ENCODE results near the gene XIAP. TPM values are rescaled to one million over a fixed set of nuclear protein-coding genes. Genes with fewer than 3 reads are reported as not detected.
"Not testable (repeated sequence)": the region's sequence is repeated elsewhere in the genome, so short reads cannot be mapped to it uniquely, and the experiment has no call there.

The XIAP gene
- total and polyA plus RNA-seq, 12 donors: 7.3 to 34.6 (median 27.8) TPM

GRCh38 chrX:123847056-123847455 is 12.8 kb upstream of the XIAP start:
- intact Hi-C loops (cut with DNase I): no loop called here
- H3K27me3 ChIP-seq: no peaks in the 10 kb centered on the region
- WGBS, 2 donors: 86 to 89% methylated on average over 2 of the region's 2 CpGs
- ATAC-seq (no peak), DNase-seq (no peak)
- no peaks in the 10 kb centered on the region for H3K36me3 ChIP-seq
- H3K4me3 ChIP-seq: no peak overlapping the region
- H3K27ac ChIP-seq: no peak overlapping the region
- H3K4me1 ChIP-seq: no peaks in the 10 kb centered on the region
- TF ChIP-seq CTCF (IDR thresholded peaks at IDR 0.05): no peak
- H3K9me3 ChIP-seq: no peaks in the 10 kb centered on the region

DNA sequence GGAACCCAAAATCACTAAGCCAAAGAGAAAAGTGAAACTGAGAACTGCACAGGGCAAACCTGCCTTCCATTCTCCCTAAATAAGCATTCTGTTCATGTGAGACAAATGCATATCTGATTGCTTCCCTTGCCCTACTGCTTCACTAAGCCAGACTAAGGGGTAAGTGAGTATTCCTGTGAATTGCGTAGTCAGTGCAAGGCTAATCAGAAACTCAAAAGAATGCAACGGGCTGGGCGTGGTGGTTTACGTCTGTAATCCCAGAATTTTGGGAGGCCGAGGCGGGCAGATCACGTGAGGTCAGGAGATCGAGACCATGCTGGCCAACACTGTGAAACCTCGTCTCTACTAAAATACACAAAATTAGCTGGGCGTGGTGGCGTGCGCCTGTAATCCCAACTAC is 10.8 kb upstream of the XIAP start:
- intact Hi-C loops (cut with DNase I): no loop called here
- no peak overlapping the region for H3K4me3 ChIP-seq

DNA sequence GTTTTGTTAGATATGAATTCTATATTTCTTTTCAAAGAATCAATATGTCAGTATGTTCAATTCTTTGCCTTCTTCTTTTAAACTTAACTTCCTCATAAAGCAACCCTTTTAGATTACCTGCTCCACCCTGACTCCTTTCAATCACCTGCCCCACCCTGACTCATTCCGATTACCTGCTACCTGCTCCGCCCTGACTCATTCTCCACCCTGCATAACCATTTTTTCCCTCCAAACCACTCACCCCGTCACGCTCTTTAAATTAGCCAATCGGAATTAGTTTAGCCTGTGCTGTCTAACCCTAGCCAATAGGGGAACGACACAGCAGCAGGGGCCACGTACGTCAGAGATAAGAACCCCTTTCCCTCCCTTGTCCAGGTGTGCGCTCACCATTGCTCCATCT is 9.9 kb upstream of the XIAP start:
- H3K4me1 ChIP-seq; H3K9me3 ChIP-seq; H3K36me3 ChIP-seq; DNase-seq; H3K27ac ChIP-seq; intact Hi-C loops (cut with DNase I); H3K4me3 ChIP-seq; ATAC-seq; H3K27me3 ChIP-seq: not testable (repeated sequence)
- WGBS, 2 donors: 86 to 87% methylated on average over 9 of the region's 9 CpGs

More for the DNA sequence above, 10.8 kb upstream of the XIAP start:
- Histone ChIP-seq H3K27me3 (no peaks in the 10 kb centered on the region), H3K9me3 (no peaks in the 10 kb centered on the region), H3K36me3 (no peaks in the 10 kb centered on the region), H3K4me1 (no peaks in the 10 kb centered on the region), H3K27ac (no peak overlapping the region)
- WGBS, 2 donors: 88 to 91% methylated on average over 12 of the region's 12 CpGs
- no peak for ATAC-seq
- TF ChIP-seq CTCF (IDR thresholded peaks at IDR 0.05): no peak
- DNase-seq: no peak

- Histone ChIP-seq H3K4me3 (no peak overlapping the region), H3K4me1 (no peaks in the 10 kb centered on the region), H3K36me3 (no peaks in the 10 kb centered on the region), H3K27ac (no peak overlapping the region), H3K9me3 (no peaks in the 10 kb centered on the region), H3K27me3 (no peaks in the 10 kb centered on the region)
- no peak for TF ChIP-seq CTCF (IDR thresholded peaks at IDR 0.05)
- ATAC-seq (no peak), DNase-seq (no peak)
- intact Hi-C loops (cut with DNase I): no loop called here
- 84 to 94% methylated on average over 1 of the region's 1 CpG for WGBS, 2 donors
Measured at GRCh38 chrX:123851079-123851478, 8.8 kb upstream of the XIAP start.

- Histone ChIP-seq H3K27ac (no peak overlapping the region), H3K4me1 (peaks cover 0 to 10% (median 0%) of the 10 kb centered on the region in 9 donors), H3K4me3 (no peak overlapping the region), H3K9me3 (no peaks in the 10 kb centered on the region), H3K27me3 (no peaks in the 10 kb centered on the region), H3K36me3 (no peaks in the 10 kb centered on the region)
- TF ChIP-seq CTCF (IDR thresholded peaks at IDR 0.05): no peak
- 83 to 96% methylated on average over 2 of the region's 2 CpGs for WGBS, 2 donors
- DNase-seq (no peak), ATAC-seq (no peak)
- intact Hi-C loops (cut with DNase I): no loop called here
Measured at GRCh38 chrX:123854329-123854728, 5.5 kb upstream of the XIAP start.
